ENCODE measurements around the gene CLK4.

- TF ChIP-seq CTCF (IDR thresholded peaks at IDR 0.05 in 4 of 5, conservative IDR thresholded peaks at IDR 0.05 in 1 of 5) (no peak), POLR2A (IDR thresholded peaks at IDR 0.05) (no peak)
Observed at GRCh38 chr5:178569485-178569884, 57.4 kb downstream of the CLK4 start.

Data from gastrocnemius medialis (tissue), 4 donors.